Osteocyte (in vitro differentiated cells): ENCODE measurements around the gene PRKCE. TPM values are rescaled to one million over a fixed set of nuclear protein-coding genes. Genes with fewer than 3 reads are reported as not detected.

Experiments
- DNase-seq: peaks from one replicate; pipeline ENCODE4 v3.0.0; 2021; ENCODE audit warnings: mixed read lengths; ENCODE audit not compliant: unreplicated experiment; ENCODE audit errors: extremely low spot score
- H3K27ac Mint-ChIP-seq: one replicate; pipeline ENCODE4 v1.8.0; 2021; ENCODE audit warnings: mild to moderate bottlenecking, mixed read lengths; ENCODE audit not compliant: unreplicated experiment
- H3K27me3 Mint-ChIP-seq: one replicate; pipeline ENCODE4 v1.8.0; 2021; ENCODE audit warnings: mixed read lengths; ENCODE audit not compliant: unreplicated experiment
- H3K36me3 Mint-ChIP-seq: one replicate; pipeline ENCODE4 v1.8.0; 2021; ENCODE audit warnings: mixed read lengths; ENCODE audit not compliant: unreplicated experiment
- H3K4me1 Mint-ChIP-seq: one replicate; pipeline ENCODE4 v1.8.0; 2021; ENCODE audit warnings: mixed read lengths; ENCODE audit not compliant: unreplicated experiment
- H3K4me3 Mint-ChIP-seq: one replicate; pipeline ENCODE4 v1.8.0; 2021; ENCODE audit warnings: mild to moderate bottlenecking, moderate library complexity, mixed read lengths; ENCODE audit not compliant: unreplicated experiment
- H3K9me3 Mint-ChIP-seq: one replicate; pipeline ENCODE4 v1.8.0; 2021; ENCODE audit warnings: mixed read lengths; ENCODE audit not compliant: unreplicated experiment
- total RNA-seq: library from RNA; stranded (reverse); gene quantifications from 2 replicates; pipeline ENCODE4 v1.2.1, GENCODE V29; 2021
- TF ChIP-seq, protein P1 (sequence below): fragments of 200-600 bp; sonication (generic); IDR thresholded peaks from 2 replicates; pipeline ENCODE4 v1.5.0; 2021; ENCODE audit warnings: antibody characterized with exemption, mild to moderate bottlenecking, moderate library complexity

The PRKCE gene
- total RNA-seq, 1 donor from 2014 or later = 13.8 TPM

DNA sequence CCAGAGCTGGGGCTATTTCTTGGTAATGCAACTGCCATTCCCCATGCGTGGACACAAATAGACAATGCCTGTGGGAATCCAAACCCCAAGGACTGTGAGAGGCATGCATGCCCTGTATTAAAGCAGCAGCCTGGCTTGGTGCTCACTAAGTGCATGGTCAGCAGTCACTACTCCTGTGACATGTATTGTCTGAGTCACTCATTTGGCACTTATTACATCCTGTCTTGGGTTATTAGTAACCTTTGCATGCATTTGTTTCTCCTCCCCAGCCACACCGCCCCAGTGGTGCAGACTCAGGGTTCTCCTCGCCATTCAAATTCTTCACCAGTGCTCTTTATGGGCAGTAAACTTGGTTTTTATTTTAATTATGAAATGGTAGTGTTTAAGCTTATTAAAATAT lies 30.2 kb downstream of the PRKCE start:
- DNase-seq = no peak
- Mint-ChIP-seq H3K4me3 (no peak overlapping the region), H3K27ac (no peak overlapping the region), H3K27me3 (no peaks in the 10 kb centered on the region), H3K36me3 (no peaks in the 10 kb centered on the region), H3K9me3 (no peaks in the 10 kb centered on the region), H3K4me1 (peaks cover 6% of the 10 kb centered on the region)
- TF ChIP-seq, protein P1, sequence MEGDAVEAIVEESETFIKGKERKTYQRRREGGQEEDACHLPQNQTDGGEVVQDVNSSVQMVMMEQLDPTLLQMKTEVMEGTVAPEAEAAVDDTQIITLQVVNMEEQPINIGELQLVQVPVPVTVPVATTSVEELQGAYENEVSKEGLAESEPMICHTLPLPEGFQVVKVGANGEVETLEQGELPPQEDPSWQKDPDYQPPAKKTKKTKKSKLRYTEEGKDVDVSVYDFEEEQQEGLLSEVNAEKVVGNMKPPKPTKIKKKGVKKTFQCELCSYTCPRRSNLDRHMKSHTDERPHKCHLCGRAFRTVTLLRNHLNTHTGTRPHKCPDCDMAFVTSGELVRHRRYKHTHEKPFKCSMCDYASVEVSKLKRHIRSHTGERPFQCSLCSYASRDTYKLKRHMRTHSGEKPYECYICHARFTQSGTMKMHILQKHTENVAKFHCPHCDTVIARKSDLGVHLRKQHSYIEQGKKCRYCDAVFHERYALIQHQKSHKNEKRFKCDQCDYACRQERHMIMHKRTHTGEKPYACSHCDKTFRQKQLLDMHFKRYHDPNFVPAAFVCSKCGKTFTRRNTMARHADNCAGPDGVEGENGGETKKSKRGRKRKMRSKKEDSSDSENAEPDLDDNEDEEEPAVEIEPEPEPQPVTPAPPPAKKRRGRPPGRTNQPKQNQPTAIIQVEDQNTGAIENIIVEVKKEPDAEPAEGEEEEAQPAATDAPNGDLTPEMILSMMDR = no peak

DNA sequence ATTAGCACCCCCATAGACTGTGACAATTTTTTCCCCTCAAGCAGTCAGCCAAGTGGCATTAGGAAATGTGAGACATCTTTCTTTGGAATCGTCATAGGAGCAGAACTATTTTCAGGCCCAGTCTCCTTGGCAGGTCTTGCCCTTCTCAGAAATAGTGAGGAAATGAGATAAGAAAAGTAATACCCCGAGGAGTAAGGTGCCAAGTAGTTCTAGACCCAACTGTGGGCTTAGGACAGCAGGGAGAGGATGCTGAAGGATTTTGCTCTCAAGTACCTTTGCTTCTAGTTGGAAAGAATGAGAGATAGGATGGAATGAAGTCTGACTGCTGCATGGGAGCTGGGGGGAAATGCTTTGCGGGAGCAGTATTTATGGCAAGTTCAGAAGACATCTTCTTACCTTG lies 31.8 kb downstream of the PRKCE start:
- Mint-ChIP-seq H3K27ac (no peak overlapping the region), H3K4me3 (no peak overlapping the region), H3K9me3 (no peaks in the 10 kb centered on the region), H3K36me3 (no peaks in the 10 kb centered on the region), H3K27me3 (no peaks in the 10 kb centered on the region), H3K4me1 (peaks cover 6% of the 10 kb centered on the region)
- TF ChIP-seq, protein P1 = no peak
- no peak for DNase-seq

DNA sequence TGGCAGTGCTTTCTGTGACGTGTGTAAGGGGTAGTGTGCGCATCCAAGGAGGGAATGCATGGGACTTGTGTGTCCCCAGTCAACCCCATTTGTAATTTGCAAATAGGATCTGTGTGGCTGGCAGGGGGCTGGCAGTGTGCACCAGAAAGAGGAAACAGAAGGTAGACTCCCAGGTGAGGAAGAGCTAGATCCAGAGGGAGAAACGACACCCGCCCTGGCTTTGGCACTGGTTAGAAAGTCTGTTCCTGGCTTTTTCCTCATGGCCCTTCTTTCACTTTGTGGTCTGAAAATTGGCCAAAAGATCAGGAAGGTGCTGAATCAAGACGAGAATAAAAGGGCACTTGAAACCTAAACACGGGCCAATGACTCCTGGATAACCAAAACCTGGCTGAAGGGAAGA lies 33.3 kb downstream of the PRKCE start:
- no peaks in the 10 kb centered on the region for H3K36me3 Mint-ChIP-seq
- DNase-seq = no peak
- no peak overlapping the region for H3K27ac Mint-ChIP-seq
- H3K9me3 Mint-ChIP-seq = no peaks in the 10 kb centered on the region
- TF ChIP-seq, protein P1 = no peak
- no peaks in the 10 kb centered on the region for H3K27me3 Mint-ChIP-seq
- H3K4me3 Mint-ChIP-seq = no peak overlapping the region
- H3K4me1 Mint-ChIP-seq = peaks cover 6% of the 10 kb centered on the region

DNA sequence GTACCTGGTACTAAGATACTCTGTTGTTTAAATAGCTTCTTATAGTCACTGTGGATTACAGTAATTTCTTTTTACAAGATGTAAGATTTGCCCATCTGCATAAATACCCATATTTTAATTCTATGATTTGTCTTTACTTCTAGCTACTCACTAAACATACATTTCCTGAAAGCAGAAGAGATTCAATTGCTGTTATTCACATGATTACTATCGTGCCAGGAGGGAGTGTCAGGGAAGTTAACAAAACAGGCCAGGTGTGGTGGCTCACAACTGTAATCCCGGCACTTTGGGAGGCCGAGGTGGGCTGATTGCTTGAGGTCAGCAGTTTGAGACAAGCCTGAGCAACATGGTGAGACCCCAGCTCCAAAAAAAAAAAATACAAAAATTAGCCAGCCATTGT lies 33.8 kb downstream of the PRKCE start:
- Mint-ChIP-seq H3K36me3 (no peaks in the 10 kb centered on the region), H3K27ac (no peak overlapping the region), H3K4me1 (peaks cover 6% of the 10 kb centered on the region), H3K27me3 (no peaks in the 10 kb centered on the region), H3K9me3 (no peaks in the 10 kb centered on the region), H3K4me3 (no peak overlapping the region)
- TF ChIP-seq, protein P1 = no peak
- DNase-seq = no peak

DNA sequence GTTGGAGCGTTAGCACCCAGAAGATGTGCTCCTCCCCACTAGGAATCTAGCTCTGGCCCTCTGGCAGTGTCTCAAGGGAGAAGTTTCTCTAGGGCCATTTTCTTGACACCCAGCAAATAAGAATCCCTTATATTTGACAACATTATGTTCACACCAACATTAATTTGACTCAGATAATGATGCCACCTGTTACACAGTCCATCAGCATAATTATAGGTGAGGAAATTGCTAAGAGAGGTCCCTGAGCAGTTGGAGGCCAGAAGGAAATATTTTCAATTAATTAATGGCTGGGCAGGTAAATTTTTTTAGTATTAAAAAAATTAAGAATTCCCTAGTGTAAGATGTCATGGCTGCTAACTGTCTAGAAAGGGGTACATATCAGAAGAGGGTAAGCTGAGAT lies 36.5 kb downstream of the PRKCE start:
- TF ChIP-seq, protein P1 = no peak
- no peaks in the 10 kb centered on the region for H3K4me1 Mint-ChIP-seq
- H3K4me3 Mint-ChIP-seq = no peak overlapping the region
- no peaks in the 10 kb centered on the region for H3K36me3 Mint-ChIP-seq
- H3K27me3 Mint-ChIP-seq = no peaks in the 10 kb centered on the region
- DNase-seq = no peak
- no peak overlapping the region for H3K27ac Mint-ChIP-seq
- H3K9me3 Mint-ChIP-seq = no peaks in the 10 kb centered on the region
